Measurements from ENCODE around the gene SHISA5.
"Not testable (repeated sequence)": the region's sequence is repeated elsewhere in the genome, so short reads cannot be mapped to it uniquely, and the experiment has no call there.

SHISA5 gene

GRCh38 chr3:48504051-48504946 is at the start of gene SHISA5:
TSS of gene SHISA5 (minus strand) at chr3:48504174. CDS start at chr3:48504094, 80 bp downstream.
- in situ Hi-C loops (cut with HindIII; ENCODE audit: low sequenced_read_pairs), result no loop called here
- peak; percentile 66 for DNase-seq (ENCODE audit: low read depth, low spot score)
- TF ChIP-seq CTCF (IDR thresholded peaks at IDR 0.05; ENCODE audit: low read depth, low read length), result no peak
- peak within 1 kb of the TSS; percentile 77 for H3K4me3 ChIP-seq (ENCODE audit: low read depth, low read length)

GRCh38 chr3:48553361-48553760 is 49.4 kb upstream of the SHISA5 start:
- in situ Hi-C loops (cut with HindIII; ENCODE audit: low sequenced_read_pairs), result no loop called here
- TF ChIP-seq CTCF (IDR thresholded peaks at IDR 0.05; ENCODE audit: low read depth, low read length), result no peak

GRCh38 chr3:48552111-48552951 is 48.4 kb upstream of the SHISA5 start:
- no peak overlapping the region for H3K4me3 ChIP-seq (ENCODE audit: low read depth, low read length)
- DNase-seq (ENCODE audit: low read depth, low spot score), result no peak
- in situ Hi-C loops (cut with HindIII; ENCODE audit: low sequenced_read_pairs), result no loop called here
- TF ChIP-seq CTCF (IDR thresholded peaks at IDR 0.05; ENCODE audit: low read depth, low read length), result no peak

More at GRCh38 chr3:48553361-48553760, 49.4 kb upstream of the SHISA5 start:
- H3K4me3 ChIP-seq (ENCODE audit: low read depth, low read length), result no peak overlapping the region
- no peak for DNase-seq (ENCODE audit: low read depth, low spot score)

GRCh38 chr3:48551651-48552050 is 47.7 kb upstream of the SHISA5 start:
- DNase-seq (ENCODE audit: low read depth, low spot score); H3K4me3 ChIP-seq (ENCODE audit: low read depth, low read length); in situ Hi-C loops (cut with HindIII; ENCODE audit: low sequenced_read_pairs): not testable (repeated sequence)

GRCh38 chr3:48548729-48549705 is 45.0 kb upstream of the SHISA5 start:
- TF ChIP-seq CTCF (IDR thresholded peaks at IDR 0.05; ENCODE audit: low read depth, low read length), result peak; percentile 95
- no peak overlapping the region for H3K4me3 ChIP-seq (ENCODE audit: low read depth, low read length)
- DNase-seq (ENCODE audit: low read depth, low spot score), result peak; percentile 71
- in situ Hi-C loops (cut with HindIII; ENCODE audit: low sequenced_read_pairs), result no loop called here

- TF ChIP-seq CTCF (IDR thresholded peaks at IDR 0.05; ENCODE audit: low read depth, low read length), result no peak
- in situ Hi-C loops (cut with HindIII; ENCODE audit: low sequenced_read_pairs), result no loop called here
- DNase-seq (ENCODE audit: low read depth, low spot score), result no peak
- H3K4me3 ChIP-seq (ENCODE audit: low read depth, low read length), result no peak overlapping the region
These were observed 44.2 kb upstream of the SHISA5 start for GRCh38 chr3:48548126-48548525.
